K562 (cell line): ENCODE results near the gene HOXB6.

Experiments used
- BMI1 ChIP-seq: fragments of 150-350 bp; IDR thresholded peaks from 2 replicates; pipeline ENCODE4 v1.6.1; 2014; ENCODE audit warnings: low read length
- EP300 ChIP-seq: IDR thresholded peaks from 2 replicates; pipeline ENCODE4 v1.6.1; 2012; ENCODE audit warnings: low read length, improper control_type of control experiment
- EZH2 ChIP-seq: IDR thresholded peaks from 2 replicates; pipeline ENCODE4 v1.6.1; 2012; ENCODE audit warnings: low read depth, mild to moderate bottlenecking, inconsistent platforms, low read length, borderline replicate concordance
- GABPA ChIP-seq: fragments of 200-800 bp; sonication (Bioruptor generic); conservative IDR thresholded peaks from 2 replicates; pipeline ENCODE4 v1.6.1; 2016; ENCODE audit warnings: low read depth, missing genetic modification characterization, missing compliant biosample characterization
- KLF13 ChIP-seq: fragments of 450-650 bp; IDR thresholded peaks from 2 replicates; pipeline ENCODE4 v1.6.1; 2016; ENCODE audit warnings: missing genetic modification characterization, low read depth, mild to moderate bottlenecking, missing compliant biosample characterization, moderate library complexity, borderline replicate concordance
- MAFG ChIP-seq: fragments of 450-650 bp; conservative IDR thresholded peaks from 2 replicates; pipeline ENCODE4 v1.6.1; 2016; ENCODE audit warnings: missing genetic modification characterization, missing compliant biosample characterization
- PTTG1 ChIP-seq: fragments of 450-650 bp; IDR thresholded peaks from 2 replicates; pipeline ENCODE4 v1.6.1; 2016; ENCODE audit warnings: low read depth, mild to moderate bottlenecking, missing genetic modification characterization, missing compliant biosample characterization
- TCF7 ChIP-seq: sonication (generic); IDR thresholded peaks from 2 replicates; pipeline ENCODE4 v1.6.1; 2016; ENCODE audit warnings: antibody characterized with exemption, borderline replicate concordance
- ZNF551 ChIP-seq: fragments of 250-450 bp; sonication (Bioruptor Pico); IDR thresholded peaks from 2 replicates; pipeline ENCODE4 v1.5.0; 2021; ENCODE audit warnings: mild to moderate bottlenecking, moderate library complexity
- TF ChIP-seq, protein P1 (sequence below): fragments of 250-450 bp; sonication (Bioruptor Pico); IDR thresholded peaks from 2 replicates; pipeline ENCODE4 v1.5.1; 2021; ENCODE audit warnings: mild to moderate bottlenecking
- TF ChIP-seq, protein P2 (sequence below), 2 experiments: fragments of 450-650 bp in 1 of 2; sonication (generic) in 1 of 2; formaldehyde crosslinking in 1 of 2; IDR thresholded peaks in 1 of 2; conservative IDR thresholded peaks in 1 of 2; 2 replicates each; pipeline versions ENCODE4 v1.6.1 to v1.8.1; 2016 to 2023; ENCODE audit warnings: mild to moderate bottlenecking in 2 of 2, moderate library complexity in 2 of 2, inconsistent platforms in 1 of 2, missing genetic modification reagents in 1 of 2
- TF ChIP-seq, protein P3 (sequence below), 3 experiments: IDR thresholded peaks in 2 of 3; conservative IDR thresholded peaks in 1 of 3; 2 replicates each; pipeline ENCODE4 v1.5.1; 2011 to 2012; ENCODE audit warnings: low read length in 3 of 3, mild to moderate bottlenecking in 3 of 3, control low read depth in 2 of 3, improper control_type of control experiment in 1 of 3, inconsistent platforms in 1 of 3, low read depth in 1 of 3, mixed read lengths in 1 of 3, moderate library complexity in 1 of 3; ENCODE audit not compliant: insufficient read depth in 2 of 3

DNA sequence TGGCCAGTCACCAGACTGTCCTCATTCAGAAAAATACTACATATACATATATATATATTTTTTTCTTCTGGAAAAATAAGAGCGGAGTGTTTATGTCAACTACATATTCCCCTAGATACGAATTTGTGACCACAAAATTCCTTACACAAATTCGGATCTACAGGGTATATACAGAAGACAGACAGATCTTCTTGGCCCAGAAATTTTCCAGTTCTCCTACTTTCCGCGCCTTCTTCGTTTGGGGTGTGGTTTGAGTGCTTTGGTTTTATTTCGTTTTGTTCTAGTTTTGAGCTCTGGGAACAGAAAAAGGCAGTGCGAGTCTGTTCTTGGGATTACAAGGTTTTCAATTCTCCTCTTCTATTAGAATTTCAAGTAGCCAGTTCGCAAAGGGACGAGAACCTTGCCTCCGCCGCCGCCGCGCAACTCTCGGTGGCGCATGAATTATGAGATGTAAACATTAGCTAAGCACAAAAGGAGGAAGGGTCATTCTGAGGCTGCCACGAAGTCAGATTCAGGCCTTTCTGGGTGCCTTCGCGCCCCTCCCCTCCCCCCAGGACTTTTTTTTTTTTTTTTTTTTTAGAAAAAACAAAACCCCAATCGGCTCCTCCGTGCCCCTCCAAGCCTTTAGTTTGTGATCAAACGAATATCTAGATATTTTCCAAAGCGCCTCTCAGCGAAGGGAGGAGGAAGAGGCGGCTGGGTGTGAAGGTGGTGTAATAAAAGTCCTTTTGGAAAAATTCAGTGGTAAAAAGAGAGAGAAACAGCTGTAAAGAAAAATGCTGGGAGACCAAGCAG lies 24.8 kb downstream of the HOXB6 start:
- TF ChIP-seq MAFG (tag) (no peak), BMI1 (no peak), TCF7 (no peak), EP300 (no peak), PTTG1 (no peak), KLF13 (tag) (no peak), ZNF551 (no peak), GABPA (tag) (no peak), EZH2 (no peak)
- TF ChIP-seq, protein P1, sequence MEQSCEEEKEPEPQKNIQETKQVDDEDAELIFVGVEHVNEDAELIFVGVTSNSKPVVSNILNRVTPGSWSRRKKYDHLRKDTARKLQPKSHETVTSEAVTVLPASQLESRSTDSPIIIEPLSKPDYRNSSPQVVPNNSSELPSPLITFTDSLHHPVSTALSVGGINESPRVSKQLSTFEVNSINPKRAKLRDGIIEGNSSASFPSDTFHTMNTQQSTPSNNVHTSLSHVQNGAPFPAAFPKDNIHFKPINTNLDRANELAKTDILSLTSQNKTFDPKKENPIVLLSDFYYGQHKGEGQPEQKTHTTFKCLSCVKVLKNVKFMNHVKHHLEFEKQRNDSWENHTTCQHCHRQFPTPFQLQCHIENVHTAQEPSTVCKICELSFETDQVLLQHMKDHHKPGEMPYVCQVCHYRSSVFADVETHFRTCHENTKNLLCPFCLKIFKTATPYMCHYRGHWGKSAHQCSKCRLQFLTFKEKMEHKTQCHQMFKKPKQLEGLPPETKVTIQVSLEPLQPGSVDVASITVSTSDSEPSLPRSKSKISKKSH (CRISPR knock-in tag) = no peak
- TF ChIP-seq, protein P2, sequence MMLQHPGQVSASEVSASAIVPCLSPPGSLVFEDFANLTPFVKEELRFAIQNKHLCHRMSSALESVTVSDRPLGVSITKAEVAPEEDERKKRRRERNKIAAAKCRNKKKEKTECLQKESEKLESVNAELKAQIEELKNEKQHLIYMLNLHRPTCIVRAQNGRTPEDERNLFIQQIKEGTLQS (IDR thresholded peaks at IDR 0.05) = no peak
- TF ChIP-seq, protein P2 (CRISPR knock-in tag; conservative IDR thresholded peaks at IDR 0.05) = no peak
- TF ChIP-seq, protein P3, sequence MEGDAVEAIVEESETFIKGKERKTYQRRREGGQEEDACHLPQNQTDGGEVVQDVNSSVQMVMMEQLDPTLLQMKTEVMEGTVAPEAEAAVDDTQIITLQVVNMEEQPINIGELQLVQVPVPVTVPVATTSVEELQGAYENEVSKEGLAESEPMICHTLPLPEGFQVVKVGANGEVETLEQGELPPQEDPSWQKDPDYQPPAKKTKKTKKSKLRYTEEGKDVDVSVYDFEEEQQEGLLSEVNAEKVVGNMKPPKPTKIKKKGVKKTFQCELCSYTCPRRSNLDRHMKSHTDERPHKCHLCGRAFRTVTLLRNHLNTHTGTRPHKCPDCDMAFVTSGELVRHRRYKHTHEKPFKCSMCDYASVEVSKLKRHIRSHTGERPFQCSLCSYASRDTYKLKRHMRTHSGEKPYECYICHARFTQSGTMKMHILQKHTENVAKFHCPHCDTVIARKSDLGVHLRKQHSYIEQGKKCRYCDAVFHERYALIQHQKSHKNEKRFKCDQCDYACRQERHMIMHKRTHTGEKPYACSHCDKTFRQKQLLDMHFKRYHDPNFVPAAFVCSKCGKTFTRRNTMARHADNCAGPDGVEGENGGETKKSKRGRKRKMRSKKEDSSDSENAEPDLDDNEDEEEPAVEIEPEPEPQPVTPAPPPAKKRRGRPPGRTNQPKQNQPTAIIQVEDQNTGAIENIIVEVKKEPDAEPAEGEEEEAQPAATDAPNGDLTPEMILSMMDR (IDR thresholded peaks at IDR 0.05 in 2 of 3, conservative IDR thresholded peaks at IDR 0.05 in 1 of 3; ENCODE audit: insufficient read depth in 2 of 3, low read depth in 1 of 3, low read length in 3 of 3) = no peak
